HUDEP-2 (cell line): ENCODE results near the gene SH3BP1.

Experiments
- DNase-seq, 76 experiments: peaks; one replicate each; lab custom pipeline; 2025; ENCODE audit not compliant: unreplicated experiment in 76 of 76; lab: John Stamatoyannopoulos, UW

The SH3BP1 gene

DNA sequence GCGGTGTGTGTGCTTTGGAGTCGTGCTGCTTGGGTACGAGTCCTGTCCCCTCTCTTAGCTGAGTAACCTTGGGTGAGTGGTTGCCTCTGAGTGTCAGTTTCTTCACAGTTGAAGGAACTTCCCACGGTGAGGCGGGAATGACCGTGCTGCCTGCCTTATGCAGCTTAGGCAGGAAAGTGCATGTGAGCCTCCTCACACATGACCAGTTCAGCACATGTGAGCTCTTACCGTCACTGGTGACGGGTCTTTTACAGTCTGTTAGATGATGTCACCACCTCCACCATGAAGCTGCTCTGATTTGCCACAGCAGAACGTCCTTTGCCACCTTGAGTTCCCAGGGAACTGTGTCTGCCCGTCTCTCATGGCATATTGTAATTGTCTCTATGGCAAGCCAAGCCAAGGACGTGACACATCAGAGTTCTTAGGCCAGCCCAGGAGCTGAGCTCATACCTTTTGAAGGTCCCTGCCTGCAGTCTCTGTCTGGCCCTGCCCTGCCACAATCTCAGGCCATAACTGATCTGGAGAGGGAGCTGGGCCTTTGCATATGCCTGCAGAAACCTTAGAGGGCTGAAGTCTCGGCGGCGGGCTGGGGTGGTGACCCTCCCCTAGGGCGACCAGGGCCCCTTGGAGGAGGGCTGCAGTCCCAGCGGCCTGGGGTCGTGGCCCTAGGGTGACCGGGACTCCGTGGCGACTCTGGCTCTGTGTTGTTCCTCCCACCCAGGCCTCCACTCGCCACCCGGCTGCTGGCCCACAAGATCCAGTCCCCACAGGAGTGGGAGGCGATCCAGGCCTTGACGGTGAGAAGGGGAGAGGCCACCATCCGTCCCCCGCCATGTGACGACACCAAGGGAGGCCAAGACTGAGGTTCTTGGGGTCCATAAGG is 23.0 kb upstream of the SH3BP1 start:
- DNase-seq: no peak

DNA sequence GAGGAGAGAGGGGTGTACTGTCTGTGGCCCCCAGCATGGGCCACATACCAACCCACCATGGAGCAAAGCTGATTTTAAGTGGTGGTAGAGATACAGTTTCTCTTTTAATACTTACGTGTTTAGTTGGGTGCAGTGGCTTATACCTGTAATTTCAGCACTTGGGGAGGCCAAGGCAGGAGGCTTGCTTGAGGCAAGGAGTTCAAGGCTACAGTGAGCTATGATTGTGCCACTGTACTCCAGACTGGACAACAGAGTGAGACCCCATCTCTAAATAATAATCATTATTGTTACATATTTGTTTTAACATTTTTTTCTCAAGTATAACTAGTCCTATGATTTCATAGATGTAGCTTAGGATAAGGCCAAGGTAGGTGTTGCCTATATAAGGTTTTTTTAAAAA is 22.0 kb upstream of the SH3BP1 start:
- DNase-seq: no peak

DNA sequence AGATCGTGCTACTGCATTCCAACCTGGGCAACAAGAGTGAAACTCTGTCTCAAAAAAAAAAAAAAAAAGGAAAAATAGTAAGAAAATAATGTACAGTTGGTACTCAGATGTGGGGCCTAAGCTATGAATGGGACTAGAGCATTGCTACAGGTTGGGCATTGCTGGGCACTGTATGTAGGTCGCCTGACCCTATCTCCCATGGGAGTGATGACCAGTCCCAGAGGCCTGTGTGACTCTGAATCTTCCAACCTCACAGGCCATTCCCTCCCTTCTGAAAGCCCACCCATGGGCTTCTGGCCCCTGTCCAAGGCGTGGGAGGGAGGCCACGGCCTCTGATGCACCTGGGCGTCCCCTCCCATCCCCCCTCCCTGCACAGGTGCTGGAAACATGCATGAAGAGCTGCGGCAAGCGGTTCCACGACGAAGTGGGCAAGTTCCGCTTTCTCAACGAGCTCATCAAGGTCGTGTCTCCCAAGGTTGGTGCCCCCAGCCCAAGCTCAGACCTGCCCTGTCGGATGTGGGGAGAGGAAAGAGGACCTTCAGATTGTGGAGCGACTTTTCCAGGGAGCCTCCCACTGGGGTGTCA is 21.3 kb upstream of the SH3BP1 start:
- DNase-seq: no peak

DNA sequence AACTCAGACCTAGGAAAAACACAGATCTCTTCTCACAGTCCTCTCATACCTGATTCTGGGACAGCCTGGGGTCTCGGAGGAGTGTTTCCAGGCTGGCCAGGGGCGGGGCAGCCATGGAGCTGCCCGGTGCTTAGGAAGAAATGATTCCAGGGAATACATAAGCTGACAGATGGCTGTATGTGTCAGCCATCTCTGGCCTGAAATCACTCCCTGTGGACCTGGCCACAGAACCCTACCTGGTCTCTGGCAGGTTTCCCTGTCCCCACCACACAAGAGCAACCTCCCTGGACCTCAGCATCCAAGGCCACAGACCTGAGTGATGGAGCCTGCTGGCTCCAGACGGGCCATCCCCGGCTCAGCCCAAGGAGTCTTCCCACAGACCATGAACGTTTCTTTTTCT is 20.8 kb upstream of the SH3BP1 start:
- DNase-seq: no peak

DNA sequence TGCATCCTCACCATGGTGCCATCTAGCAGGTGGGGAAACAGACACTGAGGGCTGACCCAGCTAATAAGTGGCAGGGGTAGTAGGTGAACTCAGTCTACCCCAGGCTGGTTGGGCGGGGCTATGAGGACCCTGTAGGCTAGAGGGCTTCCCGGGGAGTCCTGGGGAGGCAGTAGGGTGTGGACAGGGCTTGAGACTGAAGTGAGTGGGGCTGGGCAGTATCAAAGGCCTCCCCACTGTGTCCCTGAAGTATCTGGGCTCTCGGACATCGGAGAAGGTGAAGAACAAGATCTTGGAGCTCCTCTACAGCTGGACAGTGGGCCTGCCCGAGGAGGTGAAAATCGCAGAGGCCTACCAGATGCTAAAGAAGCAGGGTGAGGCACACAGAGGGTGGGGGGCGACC is 19.5 kb upstream of the SH3BP1 start:
- no peak for DNase-seq

DNA sequence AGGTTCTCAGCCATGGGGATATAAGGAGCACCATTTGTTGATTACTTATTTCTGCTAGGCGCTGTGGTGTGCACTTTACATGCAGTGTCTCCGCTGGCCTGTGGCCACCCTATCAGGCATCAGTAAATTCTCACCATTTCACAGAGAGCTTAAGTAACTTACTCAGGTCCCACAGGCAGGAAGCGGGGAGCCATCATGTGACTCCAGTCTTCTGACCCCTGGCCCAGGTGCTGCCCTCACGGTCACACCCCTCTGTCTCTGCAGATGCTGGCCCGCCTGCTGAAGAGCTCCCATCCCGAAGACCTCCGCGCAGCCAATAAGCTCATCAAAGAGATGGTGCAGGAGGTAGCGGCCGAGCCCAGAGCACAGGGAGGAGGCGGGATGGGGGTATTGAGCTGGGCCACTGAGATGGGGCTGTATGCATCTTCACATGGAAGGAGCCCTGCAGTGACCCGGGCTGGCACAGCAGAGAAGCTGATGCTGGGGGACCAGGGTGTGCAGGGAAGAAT is 18.1 kb upstream of the SH3BP1 start:
- no peak for DNase-seq

DNA sequence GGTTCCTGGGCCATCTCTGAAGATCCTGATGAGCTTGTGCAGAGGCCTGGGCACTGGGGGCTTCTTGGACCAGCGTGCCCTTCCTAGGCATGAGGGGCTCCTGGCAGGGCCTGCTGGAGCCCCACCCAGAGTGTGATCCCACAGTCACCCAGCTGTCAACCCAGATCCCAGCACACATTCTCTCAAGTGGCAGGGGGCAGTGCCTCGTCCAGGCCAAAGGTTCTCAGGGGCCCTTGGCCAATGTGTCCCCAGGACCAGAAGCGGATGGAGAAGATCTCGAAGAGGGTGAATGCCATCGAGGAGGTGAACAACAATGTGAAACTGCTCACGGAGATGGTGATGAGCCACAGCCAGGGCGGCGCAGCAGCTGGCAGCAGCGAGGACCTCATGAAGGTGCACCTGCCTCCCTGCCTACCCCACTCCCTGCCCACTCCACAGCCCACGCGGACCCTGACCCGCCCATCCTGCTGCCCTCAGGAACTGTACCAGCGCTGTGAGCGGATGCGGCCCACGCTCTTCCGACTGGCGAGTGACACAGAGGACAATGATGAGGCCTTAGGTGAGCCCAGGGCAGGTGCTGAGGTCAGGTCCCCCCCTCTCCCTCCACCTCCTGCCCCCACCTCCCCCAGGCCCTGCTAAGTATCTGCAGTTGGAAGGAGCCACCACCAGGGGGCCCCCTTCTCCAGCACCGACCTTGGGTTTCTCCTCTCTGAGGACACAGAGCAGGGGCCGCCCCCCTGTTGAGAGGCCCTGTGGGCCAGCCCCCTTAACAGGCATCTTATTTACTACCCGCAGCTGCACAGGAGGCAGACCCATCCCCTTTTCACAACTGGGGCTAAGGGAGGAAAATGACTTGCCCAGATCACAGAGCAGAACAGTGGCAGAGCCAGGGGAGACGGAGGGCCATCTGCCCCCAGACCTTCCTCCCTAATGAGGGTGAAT is 16.1 kb upstream of the SH3BP1 start:
- peak in 42 of 76 experiments; percentile 7 to 66 (median 34) for DNase-seq

DNA sequence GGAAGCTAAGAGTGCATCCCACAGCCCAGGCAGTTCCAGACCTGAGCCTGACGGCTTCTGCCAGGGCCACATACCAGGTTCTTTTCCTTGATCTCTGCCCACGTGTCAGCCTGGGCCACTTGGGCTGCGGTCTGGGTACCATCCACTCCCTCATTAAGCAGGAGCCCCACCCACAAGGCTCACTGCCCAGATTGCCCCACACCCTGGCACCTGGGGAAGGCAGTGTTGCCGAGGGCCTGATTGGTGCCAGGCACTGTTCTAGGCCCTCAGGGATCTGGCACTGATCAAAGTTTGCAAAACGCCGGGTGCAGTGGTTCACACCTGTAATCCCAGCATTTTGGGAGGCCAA is 15.5 kb upstream of the SH3BP1 start:
- no peak for DNase-seq

DNA sequence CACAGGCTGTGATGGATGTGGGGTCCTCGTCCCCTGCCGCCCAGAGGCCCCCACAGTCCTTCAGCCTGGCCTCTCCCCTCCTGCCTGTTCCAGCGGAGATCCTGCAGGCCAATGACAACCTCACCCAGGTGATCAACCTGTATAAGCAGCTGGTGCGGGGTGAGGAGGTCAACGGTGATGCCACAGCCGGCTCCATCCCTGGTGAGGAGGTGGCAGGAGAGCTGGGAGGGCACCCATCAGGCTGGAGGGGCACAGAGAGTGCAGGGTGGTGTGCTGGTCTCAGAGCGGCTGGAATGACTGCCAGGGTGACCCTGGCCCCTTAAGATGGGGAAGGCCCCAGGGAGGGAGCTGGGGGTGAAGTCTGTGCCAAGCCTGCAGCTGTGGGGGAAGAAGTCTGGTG is 14.6 kb upstream of the SH3BP1 start:
- no peak for DNase-seq

DNA sequence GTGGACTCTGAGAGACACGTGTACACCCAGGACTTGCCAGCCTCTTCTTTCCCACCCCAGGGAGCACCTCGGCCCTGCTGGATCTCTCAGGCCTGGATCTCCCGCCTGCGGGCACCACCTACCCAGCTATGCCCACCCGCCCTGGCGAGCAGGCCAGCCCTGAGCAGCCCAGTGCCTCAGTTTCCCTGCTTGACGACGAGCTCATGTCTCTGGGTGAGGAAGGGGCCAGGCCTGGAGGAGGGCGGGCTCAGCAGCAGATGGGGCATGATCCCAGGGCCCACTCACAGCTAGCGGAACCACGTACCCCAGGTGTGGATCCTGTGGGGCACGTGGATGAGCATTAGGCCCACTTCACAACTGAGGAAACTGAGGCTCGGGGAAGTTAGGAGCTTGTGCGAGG is 13.7 kb upstream of the SH3BP1 start:
- DNase-seq: no peak

DNA sequence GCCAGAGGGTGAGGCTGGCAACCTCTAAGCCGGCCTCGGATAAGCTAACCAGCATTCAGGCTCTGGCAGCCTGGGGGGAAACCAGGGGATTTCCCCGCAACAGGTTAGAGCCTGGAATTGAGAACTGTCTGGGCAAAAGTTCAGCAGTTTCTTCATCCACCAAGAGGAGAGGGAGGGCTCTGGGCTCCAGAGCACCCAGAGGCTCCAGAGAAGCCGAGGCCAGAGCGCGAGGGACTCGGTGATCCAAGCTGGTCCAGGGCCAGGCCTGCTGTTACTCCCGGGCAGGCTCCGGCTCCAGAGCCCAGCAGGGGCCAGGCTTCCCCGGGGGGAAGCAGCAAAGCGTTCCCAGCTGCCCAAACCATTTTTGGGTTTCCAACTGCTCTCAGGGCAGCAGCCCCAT is 13.3 kb upstream of the SH3BP1 start:
- no peak for DNase-seq

DNA sequence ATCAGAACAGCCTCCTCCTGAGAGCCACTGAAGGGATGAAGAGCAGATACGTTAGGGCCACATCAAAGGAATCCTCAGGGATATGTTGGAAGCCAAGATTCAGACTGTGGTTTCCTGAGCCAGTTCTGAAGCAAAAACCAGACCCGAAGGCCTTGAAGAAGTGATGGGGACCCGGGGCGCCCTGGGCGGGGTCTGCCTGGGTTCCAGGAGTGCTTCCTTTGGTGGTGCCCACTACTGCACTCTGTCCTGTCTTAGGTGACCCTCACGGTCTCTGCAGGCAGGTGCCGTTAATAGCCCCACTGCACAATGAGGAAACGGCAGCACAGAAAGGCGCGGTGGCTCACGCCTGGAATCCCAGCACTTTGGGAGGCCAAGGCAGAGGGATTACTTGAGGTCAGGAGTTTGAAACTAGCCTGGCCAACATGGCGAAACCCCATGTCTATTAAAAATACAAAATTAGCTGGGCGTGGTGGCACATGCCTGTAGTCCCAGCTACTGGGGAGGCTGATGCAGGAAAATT is 12.9 kb upstream of the SH3BP1 start:
- no peak for DNase-seq

DNA sequence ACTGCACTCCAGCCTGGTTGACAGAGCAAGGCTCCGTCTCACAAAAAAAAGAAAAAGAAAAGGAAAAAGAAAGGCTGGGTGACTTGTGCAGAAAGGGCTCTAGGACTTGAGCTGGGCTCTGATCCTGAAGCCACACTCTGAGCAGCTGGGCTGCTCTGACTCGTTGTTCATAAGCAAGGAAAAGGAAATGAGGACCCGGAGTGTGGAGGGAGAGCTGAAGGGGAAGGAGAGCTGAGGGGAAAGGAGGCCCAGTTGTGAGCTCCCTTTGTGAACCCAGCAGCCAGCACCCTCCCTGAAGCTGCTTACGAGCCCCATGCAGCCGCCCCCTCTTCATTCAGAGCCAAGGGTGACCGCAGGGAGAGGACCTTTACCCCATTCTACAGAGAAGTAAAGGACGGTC is 12.3 kb upstream of the SH3BP1 start:
- no peak for DNase-seq

DNA sequence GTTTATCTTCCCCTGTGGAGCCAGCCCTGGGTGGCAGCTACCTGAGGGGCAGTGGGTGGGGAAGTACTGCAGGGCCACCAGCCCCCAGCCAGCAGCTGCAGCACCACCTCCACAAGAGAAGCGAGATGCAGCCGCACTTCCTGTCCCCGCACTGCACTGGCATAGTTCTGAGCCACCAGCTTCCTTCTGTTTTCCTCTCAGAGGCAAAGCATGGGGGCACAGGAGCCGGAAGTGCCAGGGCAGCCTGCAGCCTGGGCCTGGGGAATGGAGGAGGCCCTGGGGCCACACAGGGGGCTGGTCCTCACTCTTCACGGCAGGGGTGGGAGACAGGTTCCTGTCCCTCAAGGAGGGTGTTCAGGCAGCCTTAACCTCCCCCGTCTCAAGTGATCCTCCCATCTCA is 11.9 kb upstream of the SH3BP1 start:
- no peak for DNase-seq

DNA sequence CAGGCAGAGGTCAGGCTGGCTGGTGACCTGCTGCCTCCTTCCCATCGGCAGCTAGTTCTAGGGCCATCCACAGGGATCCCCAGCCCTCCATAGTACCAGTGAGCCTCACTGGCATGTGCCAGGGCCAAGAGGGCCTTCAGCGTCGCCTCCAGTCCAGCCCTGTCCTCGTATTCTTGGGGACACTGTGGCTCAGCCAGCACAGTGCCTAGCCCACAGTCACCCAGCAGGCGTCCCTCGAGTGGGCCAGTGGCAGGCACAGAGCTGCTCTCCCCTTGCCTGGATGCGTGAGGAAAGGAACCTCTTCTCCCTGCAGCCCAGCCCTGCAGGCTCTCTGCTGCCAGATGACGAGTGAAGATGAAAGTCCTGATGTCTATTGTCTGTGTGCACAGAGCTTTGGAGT is 10.6 kb upstream of the SH3BP1 start:
- DNase-seq: no peak

DNA sequence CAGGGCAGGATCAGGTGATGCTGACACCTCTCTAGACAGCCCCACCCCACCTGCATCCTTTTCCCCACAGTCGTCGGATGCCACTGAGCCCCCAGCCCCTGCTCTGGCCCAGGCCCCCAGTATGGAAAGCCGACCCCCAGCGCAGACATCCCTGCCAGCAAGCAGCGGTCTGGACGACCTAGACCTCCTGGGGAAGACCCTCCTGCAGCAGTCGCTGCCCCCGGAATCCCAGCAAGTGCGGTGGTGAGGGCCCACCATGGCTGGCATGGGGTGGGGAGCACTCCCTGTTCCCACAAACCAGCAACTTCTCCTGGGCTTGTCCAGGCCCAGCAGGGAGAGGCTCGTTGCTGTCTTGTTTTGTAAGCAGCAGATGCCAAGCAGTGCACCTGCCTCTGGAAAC is 9.5 kb upstream of the SH3BP1 start:
- DNase-seq: no peak

DNA sequence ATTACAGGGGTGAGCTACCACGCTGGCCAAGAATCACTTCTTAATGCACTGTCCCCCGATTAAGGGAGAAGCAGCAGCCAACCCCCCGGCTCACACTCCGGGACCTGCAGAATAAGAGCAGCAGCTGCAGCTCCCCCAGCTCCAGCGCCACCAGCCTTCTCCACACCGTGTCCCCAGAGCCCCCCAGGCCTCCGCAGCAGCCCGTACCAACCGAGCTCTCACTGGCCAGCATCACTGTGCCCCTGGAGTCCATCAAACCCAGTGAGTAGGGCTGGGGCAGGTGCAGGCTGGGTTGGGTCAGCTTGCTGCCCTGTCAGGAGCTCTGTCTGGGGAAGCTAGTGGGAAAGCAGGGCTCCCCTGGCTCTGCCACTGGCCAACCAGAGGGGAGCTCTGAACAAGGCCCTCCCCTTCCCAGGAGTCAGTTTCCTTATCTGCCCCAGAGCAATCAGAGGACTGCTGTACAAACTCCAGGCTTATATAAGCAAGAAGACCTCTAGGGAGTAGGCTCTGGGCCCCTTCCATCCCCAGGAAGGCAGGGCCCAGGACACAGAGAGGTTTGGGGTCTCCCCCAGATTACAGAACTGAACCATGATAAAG is 8.5 kb upstream of the SH3BP1 start:
- DNase-seq: peak in 7 of 76 experiments; percentile 2 to 25 (median 22)

DNA sequence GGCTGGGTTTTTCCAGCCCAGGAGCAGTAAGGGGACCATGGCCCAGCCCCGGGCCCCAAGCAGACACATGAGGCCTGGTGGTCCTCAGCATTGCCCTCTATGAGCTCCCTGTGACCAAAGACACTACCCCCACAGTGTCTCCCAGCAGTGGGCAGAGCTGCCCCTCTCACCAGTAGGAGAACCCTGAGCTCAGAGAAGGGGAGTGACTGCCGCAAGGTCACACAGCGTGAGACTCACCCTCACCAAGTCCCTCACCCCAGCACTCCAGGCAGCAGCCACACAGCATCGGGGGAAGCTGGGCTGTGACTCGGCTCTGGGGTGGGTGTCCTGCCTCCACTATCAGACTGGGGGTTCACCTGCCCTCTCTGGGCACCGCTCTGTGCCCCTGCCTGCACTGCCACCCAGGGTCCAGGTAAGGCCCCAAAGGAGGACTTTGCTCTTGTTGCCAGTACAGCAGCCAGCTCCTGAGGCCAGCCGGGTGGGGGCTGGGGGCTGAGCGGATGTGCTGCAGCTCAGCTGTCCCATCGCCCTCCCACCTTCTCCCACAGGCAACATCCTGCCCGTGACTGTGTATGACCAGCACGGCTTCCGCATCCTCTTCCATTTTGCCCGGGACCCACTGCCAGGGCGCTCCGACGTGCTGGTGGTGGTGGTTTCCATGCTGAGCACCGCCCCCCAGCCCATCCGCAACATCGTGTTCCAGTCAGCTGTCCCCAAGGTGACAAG is 7.9 kb upstream of the SH3BP1 start:
- DNase-seq: no peak

DNA sequence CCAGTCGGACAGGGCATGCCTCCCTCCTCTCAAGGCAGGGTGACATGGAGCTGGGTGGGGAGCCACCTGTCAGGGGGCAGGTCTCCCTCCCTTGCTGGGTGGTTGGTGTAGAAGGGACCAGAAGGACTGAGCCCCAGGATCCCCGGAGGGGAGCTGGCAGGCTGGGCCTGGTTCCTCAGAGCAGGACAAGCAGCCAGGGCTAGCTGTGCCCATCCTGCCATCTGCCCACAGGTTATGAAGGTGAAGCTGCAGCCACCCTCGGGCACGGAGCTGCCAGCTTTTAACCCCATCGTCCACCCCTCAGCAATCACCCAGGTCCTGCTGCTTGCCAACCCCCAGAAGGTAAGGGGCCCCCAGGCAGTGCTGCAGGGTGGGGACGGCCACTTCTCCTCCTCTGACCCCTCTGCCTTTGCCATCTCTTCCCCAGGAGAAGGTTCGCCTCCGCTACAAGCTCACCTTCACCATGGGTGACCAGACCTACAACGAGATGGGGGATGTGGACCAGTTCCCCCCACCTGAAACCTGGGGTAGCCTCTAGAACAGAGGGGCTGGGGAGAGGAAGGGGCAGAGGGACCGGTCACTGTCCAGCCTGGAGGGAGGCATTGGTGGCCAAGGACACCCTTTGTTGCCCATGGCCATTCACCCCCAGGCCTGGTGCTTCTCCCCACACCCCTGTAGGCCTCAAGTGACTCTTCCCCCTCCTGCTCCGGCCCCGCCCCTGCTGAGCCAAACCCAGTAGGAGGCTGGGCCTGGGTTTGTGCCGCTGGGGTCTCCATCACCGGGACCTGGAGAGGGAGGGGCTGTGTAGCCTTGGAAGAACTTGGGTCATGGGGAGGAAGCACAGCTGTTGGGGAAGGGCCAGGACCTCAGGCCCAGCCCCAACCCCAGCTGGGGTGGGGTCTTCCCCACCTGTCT is 7.0 kb upstream of the SH3BP1 start:
- DNase-seq: peak in 4 of 76 experiments; percentile 5 to 11 (median 10)
